Measurements from ENCODE around the gene FAU.

GRCh38 chr11:65104628-65105027 is 17.3 kb downstream of the FAU start:
- TF ChIP-seq SUZ12 (IDR thresholded peaks at IDR 0.05; ENCODE audit: extremely low read depth, insufficient read depth, insufficient read length) (no peak), ZNF274 (IDR thresholded peaks at IDR 0.05; ENCODE audit: low read depth, low read length) (no peak)
